ACC112 (cell line): ENCODE measurements around the gene ZBTB7C.

Experiments used
- H2AFZ ChIP-seq: fragments of 200-600 bp; sonication (generic); one replicate; pipeline ENCODE4 v1.6.0; 2017; ENCODE audit warnings: antibody characterized with exemption, low read length; ENCODE audit not compliant: unreplicated experiment
- H3K27ac ChIP-seq: fragments of 200-600 bp; sonication (generic); 2 replicates; pipeline ENCODE4 v1.5.1; 2014; ENCODE audit warnings: low read depth, mild to moderate bottlenecking, antibody characterized with exemption, low read length, moderate library complexity
- H3K27me3 ChIP-seq: fragments of 200-600 bp; sonication (generic); 2 replicates; pipeline ENCODE4 v1.6.1; 2014; ENCODE audit warnings: mild to moderate bottlenecking, antibody characterized with exemption, low read length, moderate library complexity, mixed read lengths; ENCODE audit not compliant: insufficient read depth
- H3K36me3 ChIP-seq: fragments of 200-600 bp; sonication (generic); 2 replicates; pipeline ENCODE4 v1.6.1; 2016; ENCODE audit warnings: mild to moderate bottlenecking, antibody characterized with exemption, low read length, moderate library complexity, mixed read lengths; ENCODE audit not compliant: insufficient read depth
- H3K4me1 ChIP-seq: fragments of 200-600 bp; sonication (generic); one replicate; pipeline ENCODE4 v1.6.1; 2016; ENCODE audit warnings: low read length, mixed read lengths; ENCODE audit not compliant: insufficient read depth, unreplicated experiment, control insufficient read depth
- H3K4me3 ChIP-seq: fragments of 200-600 bp; sonication (generic); 2 replicates; pipeline ENCODE4 v1.5.1; 2014; ENCODE audit warnings: mild to moderate bottlenecking, low read depth, low read length
- H3K79me2 ChIP-seq: fragments of 200-600 bp; sonication (generic); one replicate; pipeline ENCODE4 v1.6.0; 2016; ENCODE audit warnings: low read length; ENCODE audit not compliant: control insufficient read depth, unreplicated experiment, insufficient read depth

ZBTB7C gene

DNA sequence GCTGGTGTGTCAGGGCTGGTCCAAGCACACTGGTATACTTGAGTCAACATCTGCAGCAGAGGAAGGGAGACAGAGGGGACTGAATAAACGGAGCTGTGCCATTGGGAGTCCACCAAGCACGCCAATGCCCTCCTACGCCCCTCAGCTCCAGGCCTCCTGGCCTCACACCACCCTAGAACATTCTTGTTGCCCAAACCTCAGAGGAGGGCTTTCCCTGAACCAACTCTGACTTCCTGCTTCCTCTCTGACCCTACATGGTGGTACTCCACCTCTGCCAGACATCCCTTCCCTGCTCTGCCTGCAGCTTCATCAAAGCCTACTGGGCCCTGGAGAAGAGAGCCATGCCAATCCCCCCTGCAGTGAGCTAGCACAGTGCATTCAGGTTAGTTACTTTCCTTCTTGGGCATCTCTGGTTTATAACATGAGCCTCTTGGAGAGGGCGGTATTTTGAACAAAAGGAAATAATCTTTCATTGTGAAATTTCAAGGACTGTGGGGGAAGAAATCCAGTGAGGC is 54.4 kb downstream of the ZBTB7C start:
- H2AFZ ChIP-seq, result no peak overlapping the region
- H3K79me2 ChIP-seq, result no peaks in the 10 kb centered on the region
- no peak overlapping the region for H3K4me3 ChIP-seq
- H3K27me3 ChIP-seq, result peaks cover 63% of the 10 kb centered on the region
- H3K36me3 ChIP-seq, result no peaks in the 10 kb centered on the region
- H3K27ac ChIP-seq, result no peak overlapping the region
- H3K4me1 ChIP-seq, result no peaks in the 10 kb centered on the region

- Histone ChIP-seq H3K36me3 (no peaks in the 10 kb centered on the region), H3K27ac (no peak overlapping the region), H3K4me1 (no peaks in the 10 kb centered on the region), H3K79me2 (no peaks in the 10 kb centered on the region), H3K4me3 (no peak overlapping the region), H2AFZ (no peak overlapping the region), H3K27me3 (peaks cover 68% of the 10 kb centered on the region)
These were observed 57.0 kb downstream of the ZBTB7C start for GRCh38 chr18:48352051-48352755.

DNA sequence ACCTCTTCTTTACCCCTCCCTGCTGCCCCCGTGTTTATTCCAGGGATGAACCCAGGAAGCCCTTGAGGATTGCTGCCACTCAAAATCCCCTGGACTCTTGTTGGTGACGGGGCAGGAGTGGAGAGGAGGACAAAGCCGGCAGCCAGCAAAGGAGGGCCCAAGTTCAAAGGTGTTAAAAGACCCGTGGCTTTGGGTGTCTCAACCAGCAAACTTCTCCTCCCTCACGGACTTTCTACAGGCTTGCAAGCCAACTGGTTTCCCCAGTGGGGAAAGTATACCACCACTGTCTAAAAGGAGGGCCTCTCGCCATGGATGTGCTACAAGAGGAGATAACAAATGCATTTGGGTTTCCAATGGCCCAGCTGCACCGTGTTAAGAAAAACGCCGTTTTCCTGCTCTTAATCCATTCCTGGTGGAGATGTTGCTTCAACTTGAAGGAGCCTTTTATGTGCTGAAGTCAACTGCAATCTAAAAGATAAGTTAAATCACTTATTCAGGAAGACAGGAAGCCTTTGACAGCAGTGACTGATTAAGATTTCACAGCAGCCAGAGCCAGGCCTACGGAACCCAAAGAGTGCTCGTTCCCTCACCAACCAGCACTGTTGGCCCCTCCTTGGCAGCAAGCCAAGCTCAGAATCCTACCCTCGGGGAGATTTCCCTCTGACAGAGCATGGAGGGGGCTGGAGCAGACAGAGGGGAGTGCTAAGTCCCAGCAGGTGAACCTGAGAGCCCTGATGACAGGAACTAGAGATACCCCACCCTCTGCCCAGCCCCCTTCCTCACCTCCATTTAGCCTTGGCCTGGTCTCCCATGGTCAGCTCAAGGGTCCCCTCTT is 57.8 kb downstream of the ZBTB7C start:
- H3K27ac ChIP-seq, result no peak overlapping the region

GRCh38 chr18:48348739-48349138 is 60.4 kb downstream of the ZBTB7C start:
- H3K27me3 ChIP-seq, result peaks cover 44% of the 10 kb centered on the region
- H3K79me2 ChIP-seq, result no peaks in the 10 kb centered on the region
- no peaks in the 10 kb centered on the region for H3K36me3 ChIP-seq
- no peak overlapping the region for H2AFZ ChIP-seq
- no peak overlapping the region for H3K4me3 ChIP-seq
- no peak overlapping the region for H3K27ac ChIP-seq
- H3K4me1 ChIP-seq, result no peaks in the 10 kb centered on the region

More for the DNA sequence above, 57.8 kb downstream of the ZBTB7C start:
- Histone ChIP-seq H3K79me2 (no peaks in the 10 kb centered on the region), H3K36me3 (no peaks in the 10 kb centered on the region), H3K4me3 (no peak overlapping the region), H2AFZ (no peak overlapping the region), H3K27me3 (peaks cover 68% of the 10 kb centered on the region), H3K4me1 (no peaks in the 10 kb centered on the region)

DNA sequence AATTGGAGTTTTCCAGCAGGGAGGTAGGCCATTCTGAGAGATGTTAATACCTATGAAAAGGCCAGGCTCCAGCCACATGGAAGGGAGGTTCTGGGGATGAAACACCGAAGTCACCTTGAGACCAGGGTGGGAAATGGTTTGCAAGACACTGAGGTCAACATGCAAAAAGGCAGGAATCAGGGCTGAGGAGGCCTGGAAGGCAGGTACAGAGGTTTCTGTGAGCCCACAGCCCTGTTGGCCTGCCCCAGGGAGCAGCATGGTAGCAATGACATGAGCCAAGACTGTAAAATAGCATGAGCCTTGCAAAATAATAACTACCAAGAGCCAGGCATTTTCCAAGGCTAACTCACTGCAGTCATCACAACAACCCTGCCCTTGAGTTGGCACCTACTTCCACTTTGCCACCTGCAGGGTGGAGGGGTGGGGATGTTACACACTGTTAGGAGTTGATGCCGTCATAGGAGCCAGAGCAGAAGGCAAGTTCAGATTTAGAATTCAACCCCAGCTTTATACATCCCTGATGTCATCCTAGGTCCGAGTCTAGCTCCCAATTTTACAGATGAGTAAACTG is 61.3 kb downstream of the ZBTB7C start:
- no peak overlapping the region for H3K4me3 ChIP-seq
- no peaks in the 10 kb centered on the region for H3K4me1 ChIP-seq
- peaks cover 35% of the 10 kb centered on the region for H3K27me3 ChIP-seq
- no peak overlapping the region for H2AFZ ChIP-seq
- H3K36me3 ChIP-seq, result no peaks in the 10 kb centered on the region
- no peak overlapping the region for H3K27ac ChIP-seq
- H3K79me2 ChIP-seq, result no peaks in the 10 kb centered on the region

DNA sequence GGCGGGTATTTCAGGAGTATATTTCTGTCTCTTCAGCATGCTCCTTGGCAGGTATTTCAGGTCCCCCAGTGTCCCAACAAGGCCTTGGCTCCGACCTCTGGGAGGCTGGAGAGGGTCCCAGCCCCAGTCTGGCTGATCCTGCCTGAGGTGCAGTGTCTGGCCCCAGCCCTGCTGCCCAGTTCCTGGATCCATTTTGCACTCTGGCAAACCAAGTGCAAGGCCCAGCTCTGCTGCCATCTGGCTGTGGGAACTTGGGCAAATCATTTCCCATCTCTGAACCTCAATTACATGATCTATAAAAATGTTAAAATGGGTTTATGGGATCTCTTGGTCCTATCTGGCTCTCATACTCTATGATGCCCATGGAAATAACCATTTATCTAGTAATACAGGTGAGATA is 63.6 kb downstream of the ZBTB7C start:
- Histone ChIP-seq H3K4me1 (no peaks in the 10 kb centered on the region), H3K36me3 (no peaks in the 10 kb centered on the region), H2AFZ (no peak overlapping the region), H3K79me2 (no peaks in the 10 kb centered on the region), H3K27me3 (peaks cover 19% of the 10 kb centered on the region), H3K4me3 (no peak overlapping the region), H3K27ac (no peak overlapping the region)

- H3K4me3 ChIP-seq, result no peak overlapping the region
- H3K36me3 ChIP-seq, result no peaks in the 10 kb centered on the region
- no peaks in the 10 kb centered on the region for H3K4me1 ChIP-seq
- no peak overlapping the region for H3K27ac ChIP-seq
- H3K79me2 ChIP-seq, result no peaks in the 10 kb centered on the region
- H2AFZ ChIP-seq, result no peak overlapping the region
- peaks cover 10% of the 10 kb centered on the region; the same call in 1 of the 2 replicates for H3K27me3 ChIP-seq
These were observed 66.6 kb downstream of the ZBTB7C start for GRCh38 chr18:48342581-48342980.

- Histone ChIP-seq H3K4me1 (no peaks in the 10 kb centered on the region), H3K4me3 (no peak overlapping the region), H3K36me3 (no peaks in the 10 kb centered on the region), H2AFZ (no peak overlapping the region), H3K27ac (no peak overlapping the region), H3K79me2 (no peaks in the 10 kb centered on the region), H3K27me3 (peaks cover 5% of the 10 kb centered on the region; the same call in 1 of the 2 replicates)
These were observed 67.1 kb downstream of the ZBTB7C start for GRCh38 chr18:48342125-48342524.

DNA sequence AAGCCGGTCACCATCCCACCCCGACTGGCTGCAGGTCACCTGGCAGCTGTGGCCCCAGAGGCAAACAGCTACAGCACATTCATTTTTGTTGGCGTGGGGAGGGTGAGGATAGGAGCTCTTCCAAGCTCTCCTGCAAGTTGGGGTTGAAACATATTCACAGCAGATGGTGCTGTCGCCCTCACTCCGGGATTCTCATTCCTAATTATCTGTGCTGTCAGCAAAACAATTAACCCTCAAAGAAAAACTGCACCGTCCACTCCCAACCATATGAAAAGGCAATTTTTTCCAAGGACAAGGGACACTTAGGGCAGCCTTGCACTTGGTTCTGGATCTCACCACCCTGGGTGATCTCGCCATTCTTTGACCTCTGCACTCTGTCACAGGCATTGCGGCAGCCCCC is 68.6 kb downstream of the ZBTB7C start:
- peaks cover 5% of the 10 kb centered on the region; the same call in 1 of the 2 replicates for H3K27me3 ChIP-seq
- no peaks in the 10 kb centered on the region for H3K36me3 ChIP-seq
- no peak overlapping the region for H2AFZ ChIP-seq
- H3K4me1 ChIP-seq, result no peaks in the 10 kb centered on the region
- H3K27ac ChIP-seq, result no peak overlapping the region
- H3K4me3 ChIP-seq, result no peak overlapping the region
- no peaks in the 10 kb centered on the region for H3K79me2 ChIP-seq

DNA sequence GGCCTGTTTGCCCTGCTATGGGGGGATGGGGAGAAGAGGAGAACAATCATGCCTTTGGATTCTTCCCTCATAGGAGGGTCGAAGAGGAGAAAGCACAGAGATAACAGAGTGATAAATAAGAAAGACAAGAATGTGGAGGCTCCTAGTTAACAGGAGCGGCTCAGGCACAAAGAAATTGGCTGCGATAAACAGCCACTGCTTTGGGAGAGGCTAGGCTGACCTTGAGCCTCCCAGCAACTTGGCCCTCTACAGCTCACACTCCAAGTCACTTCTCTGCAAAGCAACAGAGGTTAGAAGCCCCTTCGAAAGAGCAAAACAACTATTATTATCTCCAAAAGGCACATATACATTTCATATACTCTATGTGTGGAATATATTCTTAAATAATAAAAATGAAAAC is 69.5 kb downstream of the ZBTB7C start:
- Histone ChIP-seq H3K79me2 (no peaks in the 10 kb centered on the region), H2AFZ (no peak overlapping the region), H3K27ac (no peak overlapping the region), H3K36me3 (no peaks in the 10 kb centered on the region), H3K4me1 (no peaks in the 10 kb centered on the region), H3K4me3 (no peak overlapping the region), H3K27me3 (peaks cover 5% of the 10 kb centered on the region; the same call in 1 of the 2 replicates)
